ENCODE results near the gene PDSS2.

Gene PDSS2

GRCh38 chr6:107114213-107114925 lies 345.0 kb downstream of the PDSS2 start:
- H4K20me1 ChIP-seq (ENCODE audit: insufficient read depth, low read length) = no peaks in the 10 kb centered on the region; the same call in 1 of the 2 replicates
- DNase-seq (peak; percentile 77), ATAC-seq (ENCODE audit: insufficient read depth, low read depth) (peak; percentile 69)
- peak overlapping the region; percentile 96 for H3K4me2 ChIP-seq (ENCODE audit: insufficient read depth, low read length)
- H3K27ac ChIP-seq (ENCODE audit: low read length) = peak overlapping the region; percentile 62
- H3K4me1 ChIP-seq (ENCODE audit: insufficient read depth, low read length) = peaks cover 43% of the 10 kb centered on the region
- peak; percentile 75 for TF ChIP-seq CTCF (IDR thresholded peaks at IDR 0.05; ENCODE audit: borderline replicate concordance, extremely low read depth, low read length, poor library complexity, severe bottlenecking)
- TF ChIP-seq EZH2 (IDR thresholded peaks at IDR 0.05; ENCODE audit: borderline replicate concordance, low read depth, low read length, severe bottlenecking) = no peak
- peak overlapping the region; percentile 32 to 60; a peak in 3 of 4 replicates for H3K4me3 ChIP-seq (ENCODE audit: low read depth in 1 of 2, low read length in 2 of 2)
- H3K36me3 ChIP-seq (ENCODE audit: insufficient read depth, low read length) = no peaks in the 10 kb centered on the region
- peaks cover 39% of the 10 kb centered on the region for H3K79me2 ChIP-seq (ENCODE audit: insufficient read depth, low read length)
- H2AFZ ChIP-seq (ENCODE audit: low read depth, low read length) = peak overlapping the region; percentile 69
- H3K9ac ChIP-seq (ENCODE audit: low read depth, low read length) = peak overlapping the region; percentile 60
- no peaks in the 10 kb centered on the region for H3K9me3 ChIP-seq (ENCODE audit: insufficient read depth, low read length, severe bottlenecking)
- peaks cover 20% of the 10 kb centered on the region for H3K27me3 ChIP-seq (ENCODE audit: insufficient read depth, low read length, poor library complexity)

- DNase-seq = peak; percentile 50
- H3K79me2 ChIP-seq (ENCODE audit: insufficient read depth, low read length) = peaks cover 68% of the 10 kb centered on the region
Measured at GRCh38 chr6:107110200-107110599, 349.2 kb downstream of the PDSS2 start.

GRCh38 chr6:107108201-107108890 lies 351.0 kb downstream of the PDSS2 start:
- TF ChIP-seq EZH2 (IDR thresholded peaks at IDR 0.05; ENCODE audit: borderline replicate concordance, low read depth, low read length, severe bottlenecking) = no peak
- no peak for TF ChIP-seq CTCF (IDR thresholded peaks at IDR 0.05; ENCODE audit: borderline replicate concordance, extremely low read depth, low read length, poor library complexity, severe bottlenecking)
- peaks cover 4% of the 10 kb centered on the region; the same call in 1 of the 2 replicates for H4K20me1 ChIP-seq (ENCODE audit: insufficient read depth, low read length)
- no peaks in the 10 kb centered on the region for H3K9me3 ChIP-seq (ENCODE audit: insufficient read depth, low read length, severe bottlenecking)
- no peak for DNase-seq
- no peak for ATAC-seq (ENCODE audit: insufficient read depth, low read depth)
- peaks cover 69% of the 10 kb centered on the region for H3K79me2 ChIP-seq (ENCODE audit: insufficient read depth, low read length)
- peaks cover 19% of the 10 kb centered on the region for H3K4me1 ChIP-seq (ENCODE audit: insufficient read depth, low read length)
- H3K4me3 ChIP-seq (ENCODE audit: low read depth in 1 of 2, low read length in 2 of 2) = no peak overlapping the region
- H2AFZ ChIP-seq (ENCODE audit: low read depth, low read length) = no peak overlapping the region
- no peak overlapping the region for H3K4me2 ChIP-seq (ENCODE audit: insufficient read depth, low read length)
- no peak overlapping the region for H3K27ac ChIP-seq (ENCODE audit: low read length)
- H3K27me3 ChIP-seq (ENCODE audit: insufficient read depth, low read length, poor library complexity) = no peaks in the 10 kb centered on the region
- no peak overlapping the region for H3K9ac ChIP-seq (ENCODE audit: low read depth, low read length)
- no peaks in the 10 kb centered on the region for H3K36me3 ChIP-seq (ENCODE audit: insufficient read depth, low read length)

More at GRCh38 chr6:107110200-107110599, 349.2 kb downstream of the PDSS2 start:
- Histone ChIP-seq H3K4me3 (ENCODE audit: low read depth in 1 of 2, low read length in 2 of 2) (no peak overlapping the region), H3K9ac (ENCODE audit: low read depth, low read length) (no peak overlapping the region), H3K36me3 (ENCODE audit: insufficient read depth, low read length) (no peaks in the 10 kb centered on the region), H3K9me3 (ENCODE audit: insufficient read depth, low read length, severe bottlenecking) (no peaks in the 10 kb centered on the region), H3K27me3 (ENCODE audit: insufficient read depth, low read length, poor library complexity) (no peaks in the 10 kb centered on the region), H3K27ac (ENCODE audit: low read length) (no peak overlapping the region; the same call in 1 of the 2 replicates), H3K4me1 (ENCODE audit: insufficient read depth, low read length) (peaks cover 27% of the 10 kb centered on the region), H3K4me2 (ENCODE audit: insufficient read depth, low read length) (no peak overlapping the region), H4K20me1 (ENCODE audit: insufficient read depth, low read length) (peaks cover 4% of the 10 kb centered on the region; the same call in 1 of the 2 replicates), H2AFZ (ENCODE audit: low read depth, low read length) (no peak overlapping the region)
- TF ChIP-seq EZH2 (IDR thresholded peaks at IDR 0.05; ENCODE audit: borderline replicate concordance, low read depth, low read length, severe bottlenecking) (no peak), CTCF (IDR thresholded peaks at IDR 0.05; ENCODE audit: borderline replicate concordance, extremely low read depth, low read length, poor library complexity, severe bottlenecking) (no peak)
- ATAC-seq (ENCODE audit: insufficient read depth, low read depth) = peak; percentile 61
